Measurements from ENCODE around the gene UPK1A.

UPK1A gene

GRCh38 chr19:35656700-35657099, 9.6 kb upstream of the UPK1A start:
- Histone ChIP-seq H3K79me2 (ENCODE audit: low read length) (no peaks in the 10 kb centered on the region), H3K9me3 (ENCODE audit: insufficient read depth, low read length) (no peaks in the 10 kb centered on the region), H2AFZ (ENCODE audit: low read depth, low read length) (no peak overlapping the region), H3K9ac (ENCODE audit: low read length) (no peak overlapping the region), H3K27me3 (ENCODE audit: low read depth, low read length) (no peaks in the 10 kb centered on the region), H4K20me1 (ENCODE audit: insufficient read depth, low read length) (no peaks in the 10 kb centered on the region), H3K4me3 (ENCODE audit: low read length) (no peak overlapping the region), H3K4me1 (ENCODE audit: low read length) (no peaks in the 10 kb centered on the region), H3K36me3 (replicated peaks; ENCODE audit: low read depth, low read length) (peaks cover 40% of the 10 kb centered on the region), H3K4me2 (ENCODE audit: low read length) (no peak overlapping the region), H3K27ac (ENCODE audit: low read length) (no peak overlapping the region)
- TF ChIP-seq EZH2phosphoT487 (IDR thresholded peaks at IDR 0.05; ENCODE audit: low read depth) (no peak), CTCF (IDR thresholded peaks at IDR 0.05; ENCODE audit: low read depth, low read length) (no peak)

GRCh38 chr19:35657904-35658700, 8.2 kb upstream of the UPK1A start:
- Histone ChIP-seq H3K9ac (ENCODE audit: low read length) (no peak overlapping the region), H2AFZ (ENCODE audit: low read depth, low read length) (no peak overlapping the region), H3K36me3 (replicated peaks; ENCODE audit: low read depth, low read length) (peaks cover 47% of the 10 kb centered on the region), H3K9me3 (ENCODE audit: insufficient read depth, low read length) (no peaks in the 10 kb centered on the region), H3K27ac (ENCODE audit: low read length) (no peak overlapping the region), H4K20me1 (ENCODE audit: insufficient read depth, low read length) (no peaks in the 10 kb centered on the region), H3K4me2 (ENCODE audit: low read length) (no peak overlapping the region), H3K4me1 (ENCODE audit: low read length) (no peaks in the 10 kb centered on the region), H3K4me3 (ENCODE audit: low read length) (no peak overlapping the region), H3K79me2 (ENCODE audit: low read length) (no peaks in the 10 kb centered on the region), H3K27me3 (ENCODE audit: low read depth, low read length) (no peaks in the 10 kb centered on the region)
- no peak for TF ChIP-seq EZH2phosphoT487 (IDR thresholded peaks at IDR 0.05; ENCODE audit: low read depth)

- peaks cover 48% of the 10 kb centered on the region for H3K36me3 ChIP-seq (replicated peaks; ENCODE audit: low read depth, low read length)
Observed at GRCh38 chr19:35661995-35662340, 4.3 kb upstream of the UPK1A start.

GRCh38 chr19:35663981-35664380, 2.3 kb upstream of the UPK1A start:
- peaks cover 1% of the 10 kb centered on the region for H3K27me3 ChIP-seq (ENCODE audit: low read depth, low read length)
- no peak overlapping the region for H3K9ac ChIP-seq (ENCODE audit: low read length)
- TF ChIP-seq EZH2phosphoT487 (IDR thresholded peaks at IDR 0.05; ENCODE audit: low read depth) (no peak), CTCF (IDR thresholded peaks at IDR 0.05; ENCODE audit: low read depth, low read length) (no peak)
- no peaks in the 10 kb centered on the region for H4K20me1 ChIP-seq (ENCODE audit: insufficient read depth, low read length)
- peaks cover 37% of the 10 kb centered on the region for H3K36me3 ChIP-seq (replicated peaks; ENCODE audit: low read depth, low read length)
- H3K27ac ChIP-seq (ENCODE audit: low read length), result no peak overlapping the region
- H3K79me2 ChIP-seq (ENCODE audit: low read length), result no peaks in the 10 kb centered on the region
- no peak overlapping the region for H3K4me3 ChIP-seq (ENCODE audit: low read length)
- H3K4me2 ChIP-seq (ENCODE audit: low read length), result no peak overlapping the region
- no peaks in the 10 kb centered on the region for H3K9me3 ChIP-seq (ENCODE audit: insufficient read depth, low read length)
- no peaks in the 10 kb centered on the region for H3K4me1 ChIP-seq (ENCODE audit: low read length)
- no peak overlapping the region for H2AFZ ChIP-seq (ENCODE audit: low read depth, low read length)

More at GRCh38 chr19:35661995-35662340, 4.3 kb upstream of the UPK1A start:
- Histone ChIP-seq H3K27me3 (ENCODE audit: low read depth, low read length) (no peaks in the 10 kb centered on the region), H4K20me1 (ENCODE audit: insufficient read depth, low read length) (no peaks in the 10 kb centered on the region), H3K4me1 (ENCODE audit: low read length) (no peaks in the 10 kb centered on the region), H3K9ac (ENCODE audit: low read length) (no peak overlapping the region), H3K4me2 (ENCODE audit: low read length) (no peak overlapping the region), H3K79me2 (ENCODE audit: low read length) (no peaks in the 10 kb centered on the region), H3K4me3 (ENCODE audit: low read length) (no peak overlapping the region), H3K27ac (ENCODE audit: low read length) (no peak overlapping the region), H2AFZ (ENCODE audit: low read depth, low read length) (no peak overlapping the region), H3K9me3 (ENCODE audit: insufficient read depth, low read length) (no peaks in the 10 kb centered on the region)
- TF ChIP-seq EZH2phosphoT487 (IDR thresholded peaks at IDR 0.05; ENCODE audit: low read depth), result no peak
- no peak for TF ChIP-seq CTCF (IDR thresholded peaks at IDR 0.05; ENCODE audit: low read depth, low read length)
